A549 treated with AZD9567 at 1 μM for 4 hours (cell line): ENCODE data around the gene TEX13A. TPM values are rescaled to one million over a fixed set of nuclear protein-coding genes. Genes with fewer than 3 reads are reported as not detected.

Source experiments
- total RNA-seq: library from RNA; stranded (reverse); fragments of 200-300 nt; extraction: Qiagen RNA extraction; gene quantifications from 5 replicates; pipeline ENCODE4 v1.2.3, GENCODE V29; 2022; ENCODE audit not compliant: insufficient read depth

Gene TEX13A
- total RNA-seq, result not detected in 5 replicates

GRCh38 chrX:105220636-105221035 is at the start of gene TEX13A:
TEX13A (minus strand) TSS chrX:105220694; CDS start chrX:105220397, 297 bp downstream.

